Fibroblast of villous mesenchyme (primary cell): ENCODE measurements around the gene SPATA33. TPM values are rescaled to one million over a fixed set of nuclear protein-coding genes. Genes with fewer than 3 reads are reported as not detected.

ENCODE experiments used
- DNase-seq: peaks from one replicate; pipeline ENCODE4 v3.0.0-alpha.2; 2010; ENCODE audit warnings: low read depth
- H3K4me3 ChIP-seq: 2 replicates; pipeline ENCODE4 v1.5.1; 2011; ENCODE audit warnings: low read depth, mild to moderate bottlenecking, low read length
- total RNA-seq: library from RNA; depleted of rRNA; stranded (reverse); fragments of >200 nt; gene quantifications from 2 replicates; pipeline ENCODE4 v1.2.3, GENCODE V29; 2012
- TF ChIP-seq, protein P1 (sequence below): IDR thresholded peaks from 2 replicates; pipeline ENCODE4 v1.5.1; 2012; ENCODE audit warnings: low read depth, mild to moderate bottlenecking, low read length; ENCODE audit not compliant: insufficient read depth

Gene SPATA33
- total RNA-seq, 1 donor: 3.9 TPM

DNA sequence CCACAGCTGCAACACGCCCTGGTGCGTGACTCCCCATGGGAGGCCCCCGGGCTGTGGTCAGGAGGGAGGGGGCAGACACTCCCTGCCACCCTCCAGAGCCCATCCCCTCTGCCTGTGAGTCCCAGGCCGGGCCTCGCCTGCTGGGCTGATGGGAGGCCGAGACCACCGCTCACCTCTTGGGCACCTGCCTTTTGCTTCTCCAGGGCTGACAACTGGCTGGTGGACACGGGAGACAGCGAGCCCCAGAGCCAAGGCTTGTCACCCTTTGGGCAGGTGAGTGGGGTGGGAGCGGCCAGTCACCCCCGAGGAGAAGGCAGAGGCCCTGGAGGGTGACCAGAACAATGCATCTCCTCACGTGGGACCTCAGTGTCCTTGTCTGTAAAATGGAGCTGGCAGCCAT is 21.0 kb upstream of the SPATA33 start:
- TF ChIP-seq, protein P1, sequence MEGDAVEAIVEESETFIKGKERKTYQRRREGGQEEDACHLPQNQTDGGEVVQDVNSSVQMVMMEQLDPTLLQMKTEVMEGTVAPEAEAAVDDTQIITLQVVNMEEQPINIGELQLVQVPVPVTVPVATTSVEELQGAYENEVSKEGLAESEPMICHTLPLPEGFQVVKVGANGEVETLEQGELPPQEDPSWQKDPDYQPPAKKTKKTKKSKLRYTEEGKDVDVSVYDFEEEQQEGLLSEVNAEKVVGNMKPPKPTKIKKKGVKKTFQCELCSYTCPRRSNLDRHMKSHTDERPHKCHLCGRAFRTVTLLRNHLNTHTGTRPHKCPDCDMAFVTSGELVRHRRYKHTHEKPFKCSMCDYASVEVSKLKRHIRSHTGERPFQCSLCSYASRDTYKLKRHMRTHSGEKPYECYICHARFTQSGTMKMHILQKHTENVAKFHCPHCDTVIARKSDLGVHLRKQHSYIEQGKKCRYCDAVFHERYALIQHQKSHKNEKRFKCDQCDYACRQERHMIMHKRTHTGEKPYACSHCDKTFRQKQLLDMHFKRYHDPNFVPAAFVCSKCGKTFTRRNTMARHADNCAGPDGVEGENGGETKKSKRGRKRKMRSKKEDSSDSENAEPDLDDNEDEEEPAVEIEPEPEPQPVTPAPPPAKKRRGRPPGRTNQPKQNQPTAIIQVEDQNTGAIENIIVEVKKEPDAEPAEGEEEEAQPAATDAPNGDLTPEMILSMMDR: no peak
- H3K4me3 ChIP-seq: no peak overlapping the region
- DNase-seq: no peak

DNA sequence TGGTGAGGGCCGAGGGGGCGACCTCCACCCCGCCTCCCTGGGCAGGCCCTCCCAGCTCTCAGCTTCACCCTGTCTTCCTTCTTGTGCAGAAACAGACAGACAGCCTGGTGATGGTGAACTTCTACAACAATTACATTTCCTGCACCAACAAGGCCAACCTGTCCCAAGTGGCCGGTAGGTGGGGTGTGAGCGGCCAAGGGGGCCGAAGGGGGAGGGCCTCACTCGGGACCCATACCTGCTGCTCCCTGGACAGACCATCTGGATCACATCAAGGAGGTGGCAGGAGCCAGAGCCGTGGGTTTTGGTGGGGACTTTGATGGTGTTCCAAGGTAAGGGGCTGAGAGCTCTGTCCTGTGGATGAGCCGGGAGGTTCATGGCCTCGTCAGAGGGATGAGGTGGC is 20.3 kb upstream of the SPATA33 start:
- TF ChIP-seq, protein P1: no peak

DNA sequence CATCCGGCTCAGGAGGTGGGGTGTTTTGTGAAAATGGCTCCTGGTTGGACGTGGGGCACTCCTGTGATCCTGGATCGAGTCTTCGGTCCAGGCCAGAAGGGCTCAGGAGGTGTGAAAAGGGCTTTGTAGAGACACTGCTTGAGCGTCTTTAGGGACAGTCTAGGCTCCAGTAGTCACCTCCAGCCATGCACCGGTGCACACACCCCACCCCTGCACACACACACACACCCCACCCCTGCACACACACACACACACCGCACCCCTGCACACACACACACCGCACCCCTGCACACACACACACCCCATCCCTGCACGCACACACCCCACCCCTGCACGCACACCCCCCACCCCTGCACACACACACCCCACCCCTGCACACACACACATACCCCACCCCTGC is 19.2 kb upstream of the SPATA33 start:
- no peak for DNase-seq
- H3K4me3 ChIP-seq: no peak overlapping the region
- TF ChIP-seq, protein P1: no peak

More for the DNA sequence above, 20.3 kb upstream of the SPATA33 start:
- no peak overlapping the region for H3K4me3 ChIP-seq
- DNase-seq: no peak

DNA sequence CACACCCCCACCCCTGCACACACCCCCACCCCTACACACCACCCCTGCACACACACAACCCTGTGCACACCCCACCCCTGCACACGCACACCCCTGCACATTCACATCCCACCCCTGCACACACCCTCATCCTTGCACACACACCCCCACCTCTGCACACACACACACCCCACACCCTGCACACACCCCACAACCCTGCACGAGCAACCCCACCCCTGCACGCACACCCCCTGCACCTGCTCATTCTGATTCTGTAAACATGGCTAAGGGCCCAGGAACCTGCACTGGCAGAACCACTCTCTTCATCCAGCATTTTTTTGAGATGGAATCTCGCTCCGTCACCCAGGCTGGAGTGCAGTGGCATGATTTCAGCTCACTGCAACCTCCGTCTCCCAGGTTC is 18.3 kb upstream of the SPATA33 start:
- no peak for DNase-seq
- TF ChIP-seq, protein P1: no peak
- no peak overlapping the region for H3K4me3 ChIP-seq

DNA sequence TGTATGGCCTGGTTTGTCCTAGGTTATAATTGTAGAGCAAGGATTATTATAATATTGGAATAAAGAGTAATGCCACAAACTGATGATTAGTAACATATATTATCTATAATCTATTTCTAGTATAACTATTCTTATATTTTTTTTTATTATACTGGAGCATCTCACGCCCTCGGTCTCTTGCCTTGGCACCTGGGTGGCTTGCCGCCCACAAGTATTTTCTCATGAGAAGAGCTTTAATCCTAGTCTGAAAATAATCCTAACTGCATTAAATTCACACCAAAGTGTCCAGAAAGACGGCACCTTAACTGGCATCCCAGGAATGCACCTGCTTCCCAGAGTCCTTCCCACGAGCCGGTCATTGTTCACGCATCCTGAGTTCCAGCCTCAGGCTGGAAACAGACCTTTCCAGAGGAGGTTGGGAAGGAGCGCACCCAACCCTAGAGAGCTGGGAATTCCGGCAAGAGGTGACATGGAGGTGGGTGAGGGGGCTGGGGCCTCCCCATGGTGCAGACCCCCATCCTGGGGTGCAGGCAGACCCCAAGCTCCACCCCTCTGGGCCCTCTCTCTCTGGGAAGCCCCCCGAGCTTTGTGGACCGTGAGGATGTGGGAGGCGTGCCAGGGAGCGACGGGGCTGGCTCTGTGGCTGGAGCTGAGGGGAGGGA is 16.0 kb upstream of the SPATA33 start:
- DNase-seq: no peak
- TF ChIP-seq, protein P1: no peak
- H3K4me3 ChIP-seq: no peak overlapping the region

DNA sequence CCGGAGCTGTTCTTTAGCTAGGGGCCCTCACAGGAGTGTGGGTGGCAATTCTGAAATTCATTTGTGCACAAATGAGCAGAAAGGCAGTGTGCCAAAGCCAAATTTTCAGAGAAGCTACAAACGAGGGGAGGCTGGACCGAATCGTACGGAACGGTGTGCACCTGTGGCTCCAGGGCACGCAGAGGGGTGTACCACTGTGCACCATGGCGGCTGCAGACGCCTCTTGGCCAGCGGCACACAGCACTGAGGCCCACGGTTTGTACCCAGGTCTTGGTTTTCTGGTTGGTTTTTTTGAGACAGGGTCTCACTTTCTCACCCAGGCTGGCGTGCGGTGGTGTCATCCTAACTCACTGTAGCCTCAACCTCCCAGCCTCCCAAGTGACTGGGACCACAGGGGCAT is 15.1 kb upstream of the SPATA33 start:
- TF ChIP-seq, protein P1: no peak
- H3K4me3 ChIP-seq: no peak overlapping the region
- DNase-seq: no peak

DNA sequence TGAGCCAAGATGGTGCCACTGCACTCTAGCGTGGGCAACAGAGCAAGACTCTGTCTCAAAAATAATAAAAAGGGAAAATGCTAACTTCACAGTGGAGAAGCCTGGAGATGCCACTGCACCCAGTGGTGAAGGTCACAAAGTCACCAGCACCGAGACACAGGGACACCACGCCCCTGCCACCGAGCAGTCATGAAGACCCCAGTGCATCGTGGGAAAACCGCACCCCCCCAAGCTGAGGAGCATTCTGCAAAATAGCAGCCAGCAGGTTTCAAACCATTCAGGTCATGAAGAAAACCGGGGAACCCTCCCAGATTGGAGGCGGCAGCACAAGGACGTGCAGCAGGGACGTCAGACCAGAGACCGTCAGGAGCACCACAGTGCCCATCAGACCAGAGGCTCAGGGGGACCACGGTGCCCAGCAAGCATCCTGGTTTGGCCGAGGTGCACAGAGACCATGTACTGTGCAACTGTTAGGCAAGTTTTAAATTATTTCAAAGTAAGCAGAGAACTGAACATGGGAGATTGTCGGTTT is 13.8 kb upstream of the SPATA33 start:
- DNase-seq: no peak
- TF ChIP-seq, protein P1: no peak

More for the DNA sequence above, 13.8 kb upstream of the SPATA33 start:
- no peak overlapping the region for H3K4me3 ChIP-seq
